RPMI7951 (cell line): ENCODE measurements around the gene SFRP5. TPM values are rescaled to one million over a fixed set of nuclear protein-coding genes. Genes with fewer than 3 reads are reported as not detected.

ENCODE experiments used
- DNase-seq: peaks from one replicate; pipeline ENCODE4 v3.0.0-alpha.2; 2012; ENCODE audit warnings: low read depth
- total RNA-seq: library from RNA; depleted of rRNA; stranded (reverse); fragments of >200 nt; shearing (Covaris generic); gene quantifications from 2 replicates; pipeline ENCODE4 v1.2.3, GENCODE V29; 2014; rRNA removed

SFRP5 gene, protein sequence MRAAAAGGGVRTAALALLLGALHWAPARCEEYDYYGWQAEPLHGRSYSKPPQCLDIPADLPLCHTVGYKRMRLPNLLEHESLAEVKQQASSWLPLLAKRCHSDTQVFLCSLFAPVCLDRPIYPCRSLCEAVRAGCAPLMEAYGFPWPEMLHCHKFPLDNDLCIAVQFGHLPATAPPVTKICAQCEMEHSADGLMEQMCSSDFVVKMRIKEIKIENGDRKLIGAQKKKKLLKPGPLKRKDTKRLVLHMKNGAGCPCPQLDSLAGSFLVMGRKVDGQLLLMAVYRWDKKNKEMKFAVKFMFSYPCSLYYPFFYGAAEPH
- not detected in 2 replicates for total RNA-seq

DNA sequence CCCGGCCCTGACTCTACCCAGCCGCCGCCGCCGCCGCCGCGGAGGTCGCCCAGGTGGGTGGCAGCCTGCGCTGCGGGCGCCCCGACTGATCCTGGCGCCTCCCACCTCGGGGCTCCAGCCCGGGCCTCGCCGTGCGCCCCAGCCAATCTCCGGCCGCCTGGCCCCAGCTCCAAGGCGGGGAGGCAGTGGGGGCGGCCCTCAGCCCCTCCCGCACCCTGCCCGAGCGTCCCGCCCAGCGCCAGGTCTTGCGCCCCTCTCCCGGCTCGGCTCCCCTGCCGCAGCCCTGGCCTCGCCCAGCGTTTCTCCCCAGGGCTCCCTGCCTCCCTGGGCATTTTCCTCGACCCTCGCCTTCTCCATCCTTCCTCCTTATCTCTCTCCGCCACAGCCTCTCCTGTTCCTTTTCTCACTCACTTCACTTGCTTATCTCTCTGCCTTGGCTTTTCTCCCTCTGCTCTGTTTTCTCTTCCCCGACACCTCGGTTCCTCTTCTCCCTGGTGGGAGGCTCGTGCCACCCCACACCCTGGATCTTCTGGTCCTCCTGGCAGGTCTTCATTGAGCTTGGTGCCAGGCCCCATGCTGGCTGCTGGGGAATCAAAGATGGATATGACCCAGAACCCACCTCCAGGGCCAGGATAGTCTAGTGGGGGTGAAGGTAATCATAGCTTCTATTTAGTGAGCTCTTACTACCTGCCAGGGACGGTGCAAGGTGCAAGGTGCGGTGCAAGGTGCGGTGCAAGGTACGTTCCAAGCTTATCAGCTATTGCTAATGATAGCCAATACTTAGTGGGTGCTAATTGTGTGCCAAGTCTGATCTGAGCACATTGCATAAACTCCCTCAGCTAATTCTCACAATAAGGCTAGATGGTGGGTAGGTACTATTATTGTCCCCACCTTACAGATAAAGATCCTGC is at the start of gene SFRP5:
Gene SFRP5 (minus strand): TSS at position 87 of the 911 bp plus-strand sequence. CDS start 166 bp downstream, outside the sequence.
- no peak for DNase-seq

DNA sequence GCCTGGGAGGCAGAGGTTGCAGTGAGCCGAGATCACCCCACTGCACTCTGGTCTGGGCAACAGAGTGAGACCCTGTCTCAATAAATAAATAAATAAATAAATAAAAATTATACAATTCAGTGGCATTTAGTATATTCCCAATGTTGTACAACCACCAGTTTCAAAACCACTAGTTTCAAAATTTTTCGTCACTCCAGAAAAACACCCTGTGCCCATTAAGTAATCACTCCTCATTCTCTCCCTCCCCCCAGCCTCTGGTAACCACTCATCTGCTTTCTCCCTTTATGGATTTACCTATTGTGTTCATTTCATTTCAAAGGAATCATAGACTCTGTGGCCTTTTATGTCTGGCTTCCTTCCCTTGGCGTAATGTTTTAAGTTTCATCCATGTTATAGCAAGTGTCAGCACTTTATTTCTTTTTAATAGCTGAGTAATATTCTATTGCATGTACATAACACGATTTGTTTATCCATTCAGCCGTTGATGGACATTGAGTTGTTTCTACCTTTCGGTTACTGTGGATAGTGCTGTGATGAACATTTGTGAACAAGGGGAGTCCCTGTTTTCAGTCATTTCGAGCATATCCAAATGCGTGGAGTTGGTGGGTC is 48.4 kb upstream of the SFRP5 start:
- no peak for DNase-seq

DNA sequence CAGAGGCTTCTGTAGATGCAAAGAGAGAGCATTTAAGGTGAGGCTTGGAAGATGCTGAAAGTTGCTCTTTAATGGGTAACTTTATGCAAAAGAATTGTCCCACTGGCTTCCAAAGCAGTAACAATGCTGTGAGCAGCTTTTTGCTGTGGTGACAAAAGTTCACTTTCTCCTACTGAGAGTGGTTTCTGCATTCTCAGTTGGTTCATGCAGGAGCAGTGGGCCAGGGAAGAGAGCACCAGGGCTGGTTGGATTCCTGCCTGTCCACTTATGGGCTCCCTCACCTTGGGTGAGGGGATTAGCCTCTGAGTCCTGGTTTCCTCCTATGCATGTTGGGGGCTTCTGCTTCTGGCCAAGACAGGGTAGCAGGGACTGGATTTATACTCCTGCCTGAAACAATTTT is 46.8 kb upstream of the SFRP5 start:
- no peak for DNase-seq

DNA sequence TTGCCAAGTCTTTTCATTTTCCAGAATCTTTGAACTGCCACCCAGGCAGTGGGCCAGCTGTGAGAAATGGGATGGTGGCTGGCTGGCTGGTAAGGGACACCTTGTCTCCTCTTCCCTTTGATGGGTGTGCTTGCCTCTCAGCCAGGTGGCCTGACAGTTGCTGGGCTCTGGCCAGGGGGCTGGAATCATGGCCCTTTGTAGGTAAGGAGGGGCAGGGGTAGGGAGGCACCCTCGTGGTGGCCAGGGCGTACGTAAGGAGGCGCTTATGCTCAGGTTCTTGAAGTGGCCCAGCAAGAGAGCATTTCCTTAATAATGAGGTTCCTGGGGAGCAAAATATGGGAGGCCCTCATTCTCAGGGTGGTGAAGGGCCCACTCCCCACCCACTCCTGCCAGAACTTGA is 44.8 kb upstream of the SFRP5 start:
- no peak for DNase-seq

DNA sequence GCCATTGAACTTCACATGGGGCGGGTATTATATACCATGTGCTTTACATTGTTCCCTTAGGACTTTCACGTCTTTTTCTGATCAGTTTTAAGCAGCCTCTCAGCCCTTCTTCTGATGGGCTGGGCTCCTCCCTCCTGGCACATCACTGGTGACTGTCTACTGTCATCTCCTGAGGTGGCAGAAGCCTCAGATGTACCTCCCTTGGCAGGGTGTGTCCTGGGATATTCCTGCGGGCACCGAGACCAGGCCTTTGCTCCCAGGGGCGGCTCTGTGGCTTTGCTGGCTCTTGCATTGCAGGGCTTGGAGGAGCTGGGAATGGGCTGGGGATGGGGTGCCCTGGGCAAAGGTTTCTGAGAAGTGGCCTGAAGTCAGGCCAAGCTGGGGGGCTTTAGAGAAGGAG is 43.2 kb upstream of the SFRP5 start:
- DNase-seq, result no peak

DNA sequence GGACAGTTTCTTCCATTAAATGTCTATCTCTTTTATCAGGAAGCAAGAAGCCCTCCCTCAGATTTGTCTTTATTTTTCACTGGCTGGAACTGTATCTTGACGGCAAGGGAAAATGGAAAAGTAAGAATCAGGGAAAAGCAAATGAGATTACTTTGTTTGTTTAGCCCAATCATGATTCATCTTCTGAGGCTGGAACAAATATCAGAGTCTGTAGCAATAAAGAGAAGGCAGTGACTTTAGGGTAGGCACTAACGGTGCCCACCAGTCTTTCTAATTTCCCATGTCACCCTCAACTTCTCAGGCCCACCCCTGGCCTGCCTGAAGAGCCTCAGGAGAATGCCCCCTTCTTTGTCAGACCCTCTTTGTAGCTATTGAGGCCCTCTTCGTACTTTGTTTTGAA is 41.5 kb upstream of the SFRP5 start:
- no peak for DNase-seq

DNA sequence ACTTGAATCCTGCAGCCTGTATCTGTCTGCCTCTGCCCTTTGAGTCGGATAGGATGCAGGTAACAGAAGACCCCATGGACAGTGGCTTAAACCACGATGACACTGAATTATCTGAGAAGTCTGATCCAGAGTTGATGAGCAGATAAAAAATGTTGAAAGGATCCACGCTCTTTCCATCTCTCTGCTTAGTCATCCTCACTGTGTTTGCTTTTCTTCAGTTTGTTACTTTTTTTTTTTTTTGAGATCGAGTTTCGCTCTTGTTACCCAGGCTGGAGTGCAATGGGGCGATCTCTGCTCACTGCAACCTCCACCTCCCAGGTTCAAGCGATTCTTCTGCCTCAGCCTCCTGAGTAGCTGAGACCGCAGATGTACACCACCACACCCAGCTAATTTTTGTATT is 40.9 kb upstream of the SFRP5 start:
- DNase-seq, result no peak

DNA sequence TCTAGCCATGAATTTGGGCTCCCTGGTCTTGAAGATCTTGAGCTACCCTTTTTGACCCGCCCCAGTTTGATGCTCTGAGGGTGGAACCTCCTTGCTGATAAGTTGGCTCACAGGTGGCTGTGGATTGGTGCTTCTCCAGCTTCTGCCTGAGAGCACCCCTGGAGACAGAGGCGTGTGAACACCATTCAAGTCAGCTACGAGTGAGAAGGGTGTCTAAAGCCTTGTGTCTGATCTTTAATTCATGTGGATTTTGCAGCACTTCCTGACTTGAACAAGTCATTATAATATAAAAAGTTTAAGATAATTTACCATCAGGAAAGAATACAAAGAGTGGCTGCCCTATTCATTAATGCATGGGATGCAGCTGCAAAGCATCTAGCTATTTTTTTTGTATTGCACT is 40.2 kb upstream of the SFRP5 start:
- DNase-seq, result no peak

DNA sequence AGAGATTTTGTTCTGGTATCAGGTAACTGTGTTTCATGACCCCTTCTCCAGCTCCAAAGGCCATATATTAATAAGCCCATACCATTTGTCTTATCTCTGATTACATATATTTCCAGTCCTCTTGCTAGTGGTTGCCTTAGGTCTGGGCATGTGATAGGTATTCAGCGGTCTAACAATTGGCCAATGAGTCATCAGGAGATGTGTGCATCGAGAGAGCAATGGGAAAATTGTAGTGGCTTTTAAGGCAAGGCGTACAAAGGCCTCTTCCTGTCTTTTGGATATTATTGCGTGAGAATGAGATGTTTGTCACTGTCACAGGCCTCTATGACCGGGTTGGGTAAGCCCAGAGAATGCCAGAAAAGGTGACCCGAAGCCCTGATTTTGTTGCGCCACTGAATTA is 38.6 kb upstream of the SFRP5 start:
- peak; percentile 91 for DNase-seq

DNA sequence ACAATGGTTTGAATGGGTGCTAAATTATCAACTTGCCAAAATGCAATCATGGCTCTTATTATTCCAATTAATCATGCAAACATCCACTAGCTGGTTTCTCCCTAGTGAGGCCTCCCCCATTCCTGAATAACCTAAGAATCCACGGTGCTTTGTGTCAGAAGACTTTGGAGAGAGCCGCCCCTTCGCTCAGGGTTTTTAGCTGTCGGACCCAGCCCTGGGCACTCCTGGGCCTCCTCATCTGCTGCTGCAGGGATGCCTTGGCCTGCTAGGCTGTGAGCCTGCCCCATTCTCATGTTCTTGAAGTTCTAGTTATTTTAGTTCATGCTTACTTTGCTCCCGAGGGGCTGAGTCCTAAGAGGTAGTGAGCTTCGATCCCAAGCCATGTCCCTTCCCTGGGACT is 34.1 kb upstream of the SFRP5 start:
- no peak for DNase-seq

DNA sequence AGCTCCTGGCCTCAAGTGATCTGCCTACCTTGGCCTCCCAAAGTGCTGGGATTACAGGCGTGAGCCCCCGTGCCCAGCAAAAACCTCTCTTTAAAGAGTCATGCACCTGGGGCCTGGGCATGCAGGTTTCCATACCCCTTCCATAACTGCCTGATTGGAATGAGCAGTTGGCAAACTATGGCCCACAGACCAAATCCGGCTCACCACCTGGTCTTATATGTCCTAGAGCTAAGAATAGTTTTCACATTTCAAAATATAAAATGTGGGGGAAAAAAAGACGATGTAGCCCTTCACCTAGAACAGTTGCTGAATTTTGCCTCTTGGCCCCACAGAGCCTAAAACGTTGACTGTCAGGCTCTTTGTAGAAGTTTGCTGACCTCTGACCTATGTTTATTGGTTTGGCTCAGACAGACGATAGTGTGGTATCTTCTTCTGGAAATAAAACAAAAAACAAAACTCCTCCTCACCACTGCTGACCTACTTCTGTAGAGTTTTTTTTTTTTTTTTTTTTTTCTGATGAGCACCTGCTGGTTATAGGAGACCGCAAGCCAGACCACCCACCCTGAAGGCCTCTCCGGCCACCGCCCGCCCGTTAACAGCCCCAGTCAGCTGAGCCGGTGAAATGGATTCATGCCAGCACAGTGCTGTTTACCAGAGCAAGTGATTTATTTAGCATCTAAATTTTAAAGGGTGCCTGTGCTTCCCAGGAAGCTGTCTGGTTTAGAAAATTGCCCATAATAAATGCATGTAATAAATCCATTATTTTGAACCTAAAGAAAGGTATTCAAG is 33.5 kb upstream of the SFRP5 start:
- DNase-seq, result no peak

DNA sequence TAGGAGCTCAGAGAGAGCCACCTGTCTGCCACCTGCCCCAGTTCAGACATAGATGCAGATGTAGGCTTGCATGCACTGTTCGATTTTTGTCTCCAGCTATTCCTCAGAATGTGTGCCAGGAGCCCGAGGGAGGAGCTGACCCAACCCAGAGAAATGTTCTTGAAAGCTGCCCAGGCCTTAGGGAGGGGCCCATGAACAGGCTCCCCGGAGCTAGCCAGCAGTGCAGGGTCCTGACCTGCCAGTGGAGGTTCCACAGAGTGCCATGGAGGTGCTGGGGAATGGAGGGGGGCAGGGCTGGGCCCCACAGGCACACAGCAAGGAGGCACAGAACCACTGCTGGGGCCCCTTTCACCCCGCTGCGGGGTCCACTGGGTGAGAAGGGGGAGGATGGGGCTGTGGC is 29.6 kb upstream of the SFRP5 start:
- no peak for DNase-seq

DNA sequence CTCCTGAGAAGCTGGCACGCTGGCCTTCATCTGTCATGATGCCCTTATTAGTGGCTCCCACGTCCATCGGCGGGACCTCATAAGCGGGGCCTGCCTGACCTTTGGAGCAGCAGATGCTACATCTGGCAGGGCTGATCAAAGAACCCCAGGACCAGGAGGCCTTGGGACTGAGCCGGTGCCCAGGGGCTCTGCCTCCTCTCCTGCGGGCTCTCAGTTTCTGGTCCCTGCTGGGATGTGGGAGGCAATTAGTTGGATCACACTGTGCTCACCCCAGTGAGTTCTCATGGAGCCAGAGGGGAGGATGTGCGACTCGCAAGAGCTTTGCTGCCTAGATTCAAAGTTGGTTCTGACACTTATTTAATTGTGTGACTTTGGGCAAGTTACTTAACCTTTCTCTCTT is 28.7 kb upstream of the SFRP5 start:
- no peak for DNase-seq

DNA sequence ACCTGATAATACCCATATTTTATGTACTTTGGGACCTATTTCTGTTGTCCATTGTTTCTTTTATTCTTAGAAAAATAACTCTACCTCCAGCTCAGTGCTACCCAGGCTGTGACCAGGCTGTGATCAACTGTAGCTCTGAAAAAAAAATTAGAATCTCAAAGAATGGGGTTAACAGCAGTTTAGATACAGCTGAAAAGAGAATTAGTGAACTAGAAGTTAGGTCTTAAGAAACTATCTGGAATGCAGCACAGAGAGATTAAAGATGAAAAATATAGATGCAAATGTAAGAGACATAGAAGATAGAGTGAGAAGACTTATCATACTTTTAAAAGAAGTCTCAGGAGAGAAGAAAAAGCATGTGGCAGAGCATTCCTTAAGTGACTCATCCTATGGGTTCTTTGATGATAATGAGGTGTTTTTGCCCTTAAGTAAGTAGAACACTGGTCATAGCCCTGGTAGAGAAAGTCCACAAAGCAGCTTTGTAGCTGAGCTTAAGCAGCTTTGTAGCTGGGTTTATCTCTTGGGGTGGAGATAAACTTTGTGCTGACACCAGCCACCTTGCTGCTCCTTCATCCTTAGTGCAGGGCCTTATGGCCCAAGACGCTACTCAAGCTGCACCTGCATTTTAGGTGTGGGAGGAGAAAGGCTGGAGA is 27.3 kb upstream of the SFRP5 start:
- DNase-seq, result peak; percentile 53

DNA sequence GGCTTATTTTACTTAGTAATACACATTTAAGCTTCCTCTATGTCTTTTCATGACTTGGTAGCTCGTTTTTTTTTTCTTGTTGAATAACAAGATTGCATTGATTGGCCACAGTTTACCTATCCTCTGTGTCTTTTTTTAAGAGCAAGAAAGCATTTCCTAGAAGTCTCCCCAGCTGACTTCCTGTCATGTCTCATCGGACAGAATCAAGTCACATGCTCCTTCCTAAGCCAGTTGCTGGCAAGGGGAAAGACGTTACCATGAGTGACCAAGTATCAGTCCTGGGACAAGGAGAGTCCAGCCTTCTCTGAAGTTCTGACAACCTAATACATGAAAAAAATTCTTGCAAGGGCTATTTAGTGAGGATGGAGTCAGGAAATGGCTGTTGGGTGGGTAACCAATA is 24.9 kb upstream of the SFRP5 start:
- DNase-seq, result peak; percentile 46

DNA sequence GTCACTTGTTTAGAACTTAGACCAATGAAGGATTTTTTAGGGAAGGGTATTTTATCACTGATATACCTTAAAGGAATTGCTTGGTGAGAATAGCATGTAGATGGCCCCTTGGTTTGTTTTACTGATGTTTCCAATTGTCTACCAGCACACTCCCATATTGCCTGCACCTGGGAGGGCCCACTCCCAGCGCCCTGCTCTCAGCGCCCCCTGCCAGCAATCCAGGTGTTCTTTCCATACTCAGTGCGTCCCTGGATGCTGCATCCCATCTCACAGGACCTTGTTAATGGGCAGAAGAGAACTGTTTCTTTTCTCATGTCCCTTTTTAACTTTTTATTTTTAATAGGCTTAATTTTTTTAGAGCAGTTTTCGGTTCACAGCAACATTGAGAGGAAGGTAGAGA is 24.1 kb upstream of the SFRP5 start:
- no peak for DNase-seq

DNA sequence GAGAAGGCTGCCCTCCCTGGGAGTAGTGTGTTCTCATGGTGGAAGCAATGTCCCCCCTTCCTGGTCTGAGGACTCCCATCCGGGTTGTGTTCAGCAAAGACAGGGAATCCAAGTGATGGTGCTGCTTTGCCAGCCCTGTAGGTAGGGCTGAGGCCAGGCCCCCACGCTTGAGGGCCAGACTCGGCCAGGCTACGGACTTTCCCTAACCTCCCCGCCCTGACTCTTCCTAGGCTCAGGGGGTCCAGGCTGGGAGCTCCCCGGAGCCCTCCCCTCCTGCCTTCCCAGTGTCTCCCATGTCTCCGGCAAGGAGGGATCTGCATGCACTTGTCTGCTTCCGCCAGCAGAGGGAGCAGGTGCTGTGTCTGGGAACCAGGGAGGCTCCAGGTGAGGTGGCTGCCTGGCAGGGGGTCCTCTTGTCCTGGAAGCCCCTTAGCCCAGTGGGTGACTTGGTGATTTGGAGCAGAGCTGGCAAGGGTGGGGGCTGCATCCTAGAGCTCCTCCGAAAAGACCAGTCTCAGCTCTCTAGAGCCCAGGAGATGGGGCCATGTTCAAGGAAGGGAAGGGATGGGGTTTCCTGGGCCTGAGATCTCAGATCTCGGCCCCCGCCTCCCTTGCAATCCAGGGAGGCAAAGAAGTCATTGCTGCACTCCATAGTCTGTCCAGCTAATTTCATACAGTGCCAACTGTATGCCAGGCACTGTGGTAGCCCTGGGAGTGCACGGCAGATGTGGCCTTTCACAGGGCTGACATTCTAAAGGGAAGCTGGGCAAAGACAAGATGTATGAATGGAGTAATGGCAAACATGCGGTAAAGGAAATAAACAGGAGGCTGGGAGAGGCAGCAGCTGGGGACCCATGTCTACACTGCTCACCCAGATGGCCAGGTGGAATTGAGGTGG is 20.3 kb upstream of the SFRP5 start:
- peak; percentile 47 for DNase-seq

DNA sequence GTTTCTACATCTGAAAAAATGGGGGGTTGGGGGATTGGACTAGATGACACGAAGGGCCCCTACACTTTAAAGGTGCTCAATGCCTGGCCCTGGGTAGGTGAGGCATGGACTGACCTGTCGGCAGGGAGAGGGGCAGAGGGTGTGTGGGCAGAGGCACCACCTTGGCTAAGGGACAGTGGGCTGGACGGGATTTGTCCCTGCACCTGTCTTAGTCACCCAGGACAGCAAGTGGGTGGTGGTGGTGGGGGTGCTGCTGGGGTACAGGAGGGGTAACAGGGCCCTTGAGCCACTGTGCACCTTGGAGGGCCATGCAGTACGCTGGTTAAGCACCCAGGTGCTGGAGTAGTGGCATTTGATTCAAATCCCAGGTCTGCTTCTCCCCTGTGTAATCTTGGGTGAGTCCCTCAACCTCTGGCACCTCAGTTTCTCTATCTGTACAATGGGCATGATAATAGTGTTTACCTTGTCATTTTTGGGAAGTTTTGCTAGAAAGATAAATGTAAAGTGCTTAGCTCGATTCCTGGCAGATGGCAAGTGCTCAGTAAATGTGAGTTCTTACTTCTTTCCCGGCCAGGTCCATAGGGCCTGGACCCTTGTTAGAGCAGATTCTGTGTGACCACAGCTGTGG is 18.1 kb upstream of the SFRP5 start:
- no peak for DNase-seq

DNA sequence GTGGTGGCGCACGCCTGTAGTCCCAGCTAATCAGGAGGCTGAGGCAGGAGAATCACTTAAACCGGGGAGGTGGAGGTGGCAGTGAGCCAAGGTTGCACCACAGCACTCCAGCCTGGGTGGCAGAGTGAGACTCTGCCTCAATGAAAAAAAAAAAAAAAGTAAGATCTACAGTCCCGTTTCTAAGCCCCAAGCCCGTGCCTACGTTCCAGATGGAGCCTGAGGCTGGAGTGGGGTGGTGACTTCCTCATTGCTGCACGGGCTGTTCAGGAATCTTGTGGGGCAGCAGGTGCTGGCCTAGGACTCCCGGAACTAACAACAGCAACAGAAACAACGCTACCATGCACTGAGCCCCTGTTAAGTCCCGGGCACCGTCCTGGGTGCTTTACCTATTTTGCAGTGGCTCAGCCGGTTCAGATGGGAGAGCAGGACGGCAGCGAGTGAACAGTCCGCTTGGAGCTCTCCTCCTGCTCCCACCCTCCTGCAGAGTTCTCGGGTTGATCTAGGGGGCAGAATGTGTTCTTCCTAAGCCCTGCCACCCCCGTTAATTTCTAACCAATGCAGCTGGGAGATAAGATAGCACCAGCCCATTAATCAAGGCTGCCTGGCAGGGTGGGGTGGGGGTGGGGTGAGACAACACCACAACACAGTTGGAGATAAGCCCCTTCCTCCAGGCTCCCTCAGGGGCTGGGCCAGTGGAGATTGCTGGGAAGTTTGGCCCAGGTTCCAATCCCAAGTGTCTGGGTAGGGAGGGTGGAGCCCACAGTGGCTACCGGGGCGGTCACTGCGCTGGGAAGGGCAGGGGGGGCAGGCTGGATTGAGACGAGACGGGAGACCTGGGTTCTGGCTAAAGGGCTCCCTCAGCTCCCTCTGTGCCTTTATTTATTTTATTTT is 17.0 kb upstream of the SFRP5 start:
- DNase-seq, result no peak
